Thymus (tissue), 11 donors: ENCODE measurements around the gene LHFPL3. TPM values are rescaled to one million over a fixed set of nuclear protein-coding genes. Genes with fewer than 3 reads are reported as not detected.

Experiments used
- DNase-seq, 9 donors: peaks; one replicate each; pipeline ENCODE4 v3.0.0-alpha.2; 2013; ENCODE audit warnings: low spot score in 9 of 9, low read depth in 6 of 9, missing footprints in 1 of 9
- H3K27ac ChIP-seq, 2 donors: one replicate each; pipeline ENCODE4 v1.5.1; 2013; ENCODE audit warnings: control low read depth in 1 of 2, low read depth in 1 of 2, low read length in 1 of 2, mild to moderate bottlenecking in 1 of 2, moderate library complexity in 1 of 2
- H3K27me3 ChIP-seq, 2 donors: one replicate each; pipeline ENCODE4 v1.5.1; 2013; ENCODE audit warnings: low read length in 1 of 2; ENCODE audit not compliant: control insufficient read depth in 2 of 2, insufficient read depth in 1 of 2
- H3K36me3 ChIP-seq, 2 donors: one replicate each; pipeline ENCODE4 v1.5.1; 2013; ENCODE audit warnings: low read length in 1 of 2, mild to moderate bottlenecking in 1 of 2, moderate library complexity in 1 of 2; ENCODE audit not compliant: control insufficient read depth in 2 of 2, insufficient read depth in 2 of 2
- H3K4me1 ChIP-seq, 2 donors: one replicate each; pipeline ENCODE4 v1.5.1; 2013; ENCODE audit warnings: low read length in 2 of 2; ENCODE audit not compliant: control insufficient read depth in 2 of 2, insufficient read depth in 2 of 2
- H3K4me3 ChIP-seq, 2 donors: one replicate each; pipeline ENCODE4 v1.5.1; 2013; ENCODE audit warnings: low read length in 2 of 2, control low read depth in 1 of 2, mild to moderate bottlenecking in 1 of 2
- H3K9me3 ChIP-seq, 2 donors: one replicate each; pipeline ENCODE4 v1.5.1; 2013; ENCODE audit warnings: low read length in 1 of 2, mild to moderate bottlenecking in 1 of 2; ENCODE audit not compliant: control insufficient read depth in 2 of 2, insufficient read depth in 1 of 2
- WGBS: extraction: QIAGEN DNeasy Blood & Tissue Kit; methylation state at CpG from one replicate; pipeline ENCODE4 v1.1.7; 2013; 5-methylcytosine and 5-hydroxymethylcytosine counted together
- polyA plus RNA-seq: library from polyadenylated mRNA; stranded (reverse); fragments of 200-250 nt; gene quantifications from one replicate; pipeline ENCODE4 v1.2.3, GENCODE V29; 2013
- total RNA-seq: library from RNA; stranded (reverse); fragments of 120-200 nt; gene quantifications from one replicate; pipeline ENCODE4 v1.2.4, GENCODE V29; 2013
- donor health status: healthy.

LHFPL3 gene
- total and polyA plus RNA-seq, 2 donors: 0.05 to 0.14 TPM

DNA sequence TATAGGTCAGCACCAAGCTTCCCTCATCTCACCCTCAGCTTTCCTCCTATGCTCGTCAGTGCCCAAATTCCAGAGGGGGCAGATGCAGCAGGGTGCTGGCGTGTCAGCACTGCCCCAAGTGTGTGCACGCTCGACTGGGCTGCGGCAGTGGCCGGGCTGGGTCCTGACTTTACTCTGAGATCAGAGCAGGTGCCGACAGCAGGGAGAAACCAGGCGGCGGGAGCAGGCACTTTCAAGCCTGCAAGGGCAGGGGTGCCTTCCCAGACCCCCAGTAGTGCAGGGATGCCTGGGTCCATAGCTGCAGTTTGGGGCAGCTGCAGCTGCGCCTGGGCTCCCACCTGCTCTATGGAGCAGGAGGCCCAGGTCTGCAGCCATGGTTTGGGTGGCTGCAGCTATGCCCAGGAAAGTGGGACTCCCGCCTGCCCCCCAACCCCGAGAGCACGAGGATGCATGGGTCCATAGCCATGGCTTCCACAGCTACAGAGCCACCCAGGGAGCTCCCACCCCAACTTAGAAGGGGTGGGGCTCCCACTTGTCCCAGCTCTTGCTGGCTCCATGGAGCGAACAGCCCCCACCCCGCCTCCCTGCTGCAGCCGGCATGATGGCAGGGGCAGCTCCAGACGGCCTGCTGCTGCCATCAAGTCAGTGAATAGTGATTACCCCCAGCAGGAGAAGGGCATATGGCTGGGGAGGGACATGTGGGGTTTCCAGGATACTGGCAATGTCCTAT, 486.4 kb downstream of the LHFPL3 start:
- Histone ChIP-seq H3K27me3 (no peaks in the 10 kb centered on the region), H3K9me3 (no peaks in the 10 kb centered on the region), H3K36me3 (no peaks in the 10 kb centered on the region), H3K27ac (no peak overlapping the region), H3K4me3 (no peak overlapping the region), H3K4me1 (no peaks in the 10 kb centered on the region)
- WGBS: 93% methylated on average over 17 of the region's 17 CpGs
- DNase-seq: no peak

DNA sequence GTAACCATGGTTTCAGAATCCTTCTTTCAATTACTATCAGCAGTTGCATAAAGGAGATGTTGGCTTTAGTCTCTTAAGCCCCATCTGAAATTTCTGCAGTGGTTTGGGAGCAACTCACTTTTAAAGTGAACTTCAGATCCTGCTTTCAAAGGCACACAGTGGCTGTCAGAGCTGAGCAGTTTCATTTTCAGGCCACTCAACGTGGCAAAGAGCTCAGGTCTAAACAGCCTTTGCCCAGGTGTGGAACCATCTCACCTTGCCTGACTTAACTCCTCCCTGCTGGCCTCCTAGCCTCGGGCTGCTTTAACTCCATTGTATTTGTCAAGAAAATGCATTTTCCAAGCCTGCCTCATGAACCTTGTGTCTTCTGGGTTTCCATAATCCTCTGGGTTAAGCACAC, 488.1 kb downstream of the LHFPL3 start:
- Histone ChIP-seq H3K27ac (no peak overlapping the region), H3K9me3 (no peaks in the 10 kb centered on the region), H3K4me1 (no peaks in the 10 kb centered on the region), H3K36me3 (no peaks in the 10 kb centered on the region), H3K27me3 (no peaks in the 10 kb centered on the region), H3K4me3 (no peak overlapping the region)
- no peak for DNase-seq
- WGBS: 53% methylated on average over 2 of the region's 2 CpGs

DNA sequence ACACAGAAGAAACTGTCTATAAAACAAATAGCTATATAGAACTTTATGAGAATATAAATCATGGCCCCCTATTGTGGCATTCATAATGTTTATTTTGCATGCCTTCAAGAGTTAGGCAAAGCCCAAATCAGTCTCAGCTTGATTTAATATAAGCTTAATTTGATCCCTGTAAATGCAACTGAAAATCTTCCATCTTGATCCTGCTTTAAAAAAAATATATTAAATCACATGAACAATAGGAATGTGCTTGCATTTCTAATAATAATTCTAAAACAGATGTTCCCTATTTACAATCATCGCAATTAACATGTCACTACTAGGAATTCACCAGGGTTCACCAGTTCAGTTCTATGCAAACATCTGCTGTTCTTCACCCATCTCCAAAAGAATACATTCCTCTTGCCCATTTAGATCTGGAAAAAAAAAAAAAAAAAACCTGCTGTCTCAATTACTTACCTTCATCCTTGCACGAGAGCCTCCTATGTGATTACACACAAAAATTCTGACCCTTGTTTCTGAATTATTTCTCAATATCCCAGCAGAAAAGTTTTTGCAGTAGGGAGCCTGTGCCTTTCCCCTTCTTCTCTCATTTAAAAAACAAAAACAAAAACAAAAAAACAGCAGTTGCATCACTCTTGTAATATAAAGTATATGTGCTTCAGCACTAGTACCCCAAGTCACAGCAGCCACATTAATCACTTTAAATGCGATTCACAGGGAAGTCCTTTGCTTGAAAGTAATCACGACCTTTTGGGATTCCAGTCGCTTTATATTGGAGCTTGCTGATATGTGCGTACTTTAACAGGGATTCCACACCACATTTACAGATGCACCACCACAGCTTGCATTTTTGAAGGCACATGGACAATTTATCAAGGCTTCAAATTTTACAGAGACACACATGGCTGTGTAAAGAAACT, 490.8 kb downstream of the LHFPL3 start:
- Histone ChIP-seq H3K9me3 (no peaks in the 10 kb centered on the region), H3K4me1 (no peaks in the 10 kb centered on the region), H3K27me3 (no peaks in the 10 kb centered on the region), H3K4me3 (no peak overlapping the region), H3K27ac (no peak overlapping the region), H3K36me3 (no peaks in the 10 kb centered on the region)
- WGBS: 88% methylated on average over 6 of the region's 6 CpGs
- DNase-seq: no peak

DNA sequence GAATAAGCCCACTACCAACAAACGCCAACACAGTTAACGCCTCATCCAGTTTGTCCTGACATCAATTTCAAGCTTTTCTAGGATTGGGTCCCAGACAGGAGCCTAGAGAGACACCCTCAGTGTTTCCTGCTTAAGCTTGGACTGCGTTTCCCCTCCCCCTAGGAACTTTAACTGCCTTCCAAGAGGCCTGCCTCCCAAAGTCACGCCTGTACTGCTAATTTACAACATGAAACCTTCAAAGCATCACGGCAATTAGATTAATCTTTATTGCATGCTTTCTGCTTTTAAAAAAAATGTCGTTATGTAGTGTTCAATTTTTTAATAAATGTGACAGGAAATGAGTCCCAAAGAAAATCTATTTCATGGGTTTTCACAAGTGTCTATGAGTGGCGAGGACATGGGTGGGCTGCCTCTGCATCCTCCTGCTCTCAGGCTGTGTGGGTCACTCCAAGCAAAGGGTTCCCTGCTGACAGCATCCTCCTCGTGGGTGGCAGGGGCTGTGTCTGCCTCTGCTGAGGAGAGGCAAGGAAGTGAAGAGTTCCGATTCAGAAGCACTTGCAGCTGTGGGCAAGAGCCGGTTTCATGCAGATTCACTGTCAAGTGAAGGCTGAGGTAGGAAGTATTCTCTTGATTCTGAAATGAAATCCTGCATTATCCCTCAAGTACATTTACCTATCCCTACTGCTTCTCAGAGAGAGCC, 492.6 kb downstream of the LHFPL3 start:
- Histone ChIP-seq H3K4me1 (no peaks in the 10 kb centered on the region), H3K4me3 (no peak overlapping the region), H3K36me3 (no peaks in the 10 kb centered on the region), H3K9me3 (no peaks in the 10 kb centered on the region), H3K27me3 (no peaks in the 10 kb centered on the region), H3K27ac (no peak overlapping the region)
- no peak for DNase-seq
- 77% methylated on average over 10 of the region's 10 CpGs for WGBS

DNA sequence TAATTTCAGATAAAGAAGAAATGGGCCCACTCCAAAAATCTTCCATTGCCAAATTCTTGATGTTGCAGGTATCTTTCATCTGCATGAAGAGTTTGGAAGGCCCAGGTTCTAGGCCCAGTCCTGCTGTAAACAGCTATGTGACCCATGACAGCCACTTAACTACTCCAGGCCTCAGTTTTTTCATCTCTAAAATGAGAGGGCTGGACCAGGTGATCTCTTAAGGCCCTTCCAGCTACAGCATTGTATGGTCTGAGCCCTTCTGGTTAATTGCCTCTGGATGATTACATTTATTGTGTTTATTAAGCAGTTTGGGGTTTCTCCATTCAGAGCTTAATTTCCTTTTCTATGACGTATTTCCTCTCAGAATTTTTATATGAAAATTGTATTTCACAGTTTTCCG, 494.8 kb downstream of the LHFPL3 start:
- Histone ChIP-seq H3K36me3 (no peaks in the 10 kb centered on the region), H3K27me3 (no peaks in the 10 kb centered on the region), H3K4me3 (no peak overlapping the region), H3K4me1 (no peaks in the 10 kb centered on the region), H3K27ac (no peak overlapping the region), H3K9me3 (peaks cover 0 to 1% of the 10 kb centered on the region in 2 donors)
- peak in 1 of 9 donors; percentile 1 for DNase-seq
- 97% methylated on average over 2 of the region's 2 CpGs for WGBS

DNA sequence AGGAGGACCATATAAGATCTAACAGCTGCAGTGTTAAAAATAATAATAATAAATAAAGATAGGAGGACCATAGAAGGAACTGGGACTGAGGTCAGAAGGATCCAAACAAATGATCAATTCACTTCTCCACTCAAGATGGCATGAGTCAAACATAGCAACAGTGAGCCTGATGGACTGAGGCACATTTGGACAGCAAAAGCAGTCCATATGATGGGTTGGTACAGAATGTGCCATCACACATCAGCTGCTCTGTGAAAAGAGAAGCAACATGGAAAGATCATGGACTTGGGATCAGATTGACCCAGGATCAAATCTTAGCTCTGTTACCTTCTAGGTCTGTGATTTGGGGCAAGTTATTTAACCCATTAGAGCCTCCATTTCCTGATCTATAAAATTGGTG, 496.7 kb downstream of the LHFPL3 start:
- Histone ChIP-seq H3K36me3 (no peaks in the 10 kb centered on the region), H3K9me3 (peaks cover 0 to 1% of the 10 kb centered on the region in 2 donors), H3K4me3 (no peak overlapping the region), H3K4me1 (no peaks in the 10 kb centered on the region), H3K27ac (no peak overlapping the region), H3K27me3 (no peaks in the 10 kb centered on the region)
- peak in 1 of 9 donors; percentile 18 for DNase-seq

DNA sequence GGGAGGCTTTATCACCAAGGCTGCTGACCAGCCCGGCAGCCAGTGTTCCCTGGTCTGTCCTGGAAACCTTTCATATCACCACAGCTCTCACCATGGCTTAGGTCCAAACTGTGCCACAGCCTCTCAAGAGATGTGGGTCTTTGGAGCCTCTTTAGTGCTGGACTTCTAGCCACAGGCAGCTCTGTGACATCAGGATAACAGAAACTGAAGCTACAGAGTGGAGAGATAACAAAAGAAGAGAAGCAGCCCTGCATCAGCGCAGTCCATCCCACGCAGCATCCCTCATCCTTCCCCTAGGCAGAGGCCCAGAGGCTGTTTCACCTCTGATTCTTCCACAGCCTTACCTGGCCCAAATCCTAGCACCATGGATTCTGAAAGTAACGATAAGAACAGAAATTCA, 497.7 kb downstream of the LHFPL3 start:
- Histone ChIP-seq H3K27ac (no peak overlapping the region), H3K36me3 (no peaks in the 10 kb centered on the region), H3K27me3 (no peaks in the 10 kb centered on the region), H3K4me3 (no peak overlapping the region), H3K9me3 (peaks cover 0 to 1% of the 10 kb centered on the region in 2 donors), H3K4me1 (no peaks in the 10 kb centered on the region)
- 96% methylated on average over 4 of the region's 4 CpGs for WGBS
- DNase-seq: no peak

DNA sequence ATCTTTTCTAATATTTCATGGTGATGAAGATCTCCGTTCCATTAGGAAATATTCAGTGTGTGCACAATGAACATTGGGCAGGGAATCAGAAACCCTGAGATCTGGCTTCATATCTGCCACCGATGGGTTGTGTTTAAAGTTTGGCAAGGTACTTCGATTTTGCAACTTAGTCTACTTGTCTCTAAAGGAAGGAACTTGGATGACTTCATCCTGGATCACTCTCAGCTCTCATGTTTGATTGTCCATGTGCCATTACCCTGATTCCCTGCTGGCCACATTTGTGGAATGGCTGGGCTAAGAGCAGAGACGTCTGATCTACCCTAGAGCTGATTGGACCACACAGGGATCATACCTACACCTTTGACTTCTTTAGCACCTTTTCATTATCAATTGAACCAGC, 508.6 kb downstream of the LHFPL3 start:
- Histone ChIP-seq H3K27ac (no peak overlapping the region), H3K36me3 (no peaks in the 10 kb centered on the region), H3K9me3 (no peaks in the 10 kb centered on the region), H3K4me1 (no peaks in the 10 kb centered on the region), H3K27me3 (no peaks in the 10 kb centered on the region), H3K4me3 (no peak overlapping the region)
- DNase-seq: no peak
- WGBS: 95% methylated on average over 4 of the region's 4 CpGs
